Peyer's patch (tissue), 4 donors: ENCODE data around the gene ZNF518B.

Experiments
- CTCF ChIP-seq, 6 experiments: fragments of 450-650 bp in 4 of 6; fragments of 200-600 bp in 2 of 6; sonication (generic) in 1 of 6; IDR thresholded peaks; one replicate each; pipeline ENCODE4 v1.5.1; 2017 to 2019; ENCODE audit warnings: antibody characterized with exemption in 6 of 6, mild to moderate bottlenecking in 3 of 6, moderate library complexity in 1 of 6
- POLR2A ChIP-seq, 2 donors: fragments of 450-650 bp; IDR thresholded peaks; one replicate each; pipeline ENCODE4 v1.5.1; 2017; ENCODE audit warnings: antibody characterized with exemption in 2 of 2, mild to moderate bottlenecking in 2 of 2, moderate library complexity in 2 of 2

GRCh38 chr4:10478621-10479020 lies 21.4 kb upstream of the ZNF518B start:
- TF ChIP-seq CTCF (IDR thresholded peaks at IDR 0.05) (no peak), POLR2A (IDR thresholded peaks at IDR 0.05) (no peak)
